Liver (tissue), 3 donors: Measurements from ENCODE around the gene MSANTD7.

Experiments used
- CTCF ChIP-seq: fragments of 150-350 bp; IDR thresholded peaks from 2 replicates; pipeline ENCODE4 v1.5.1; 2017; ENCODE audit warnings: improper control_type of control experiment, low read depth, low read length; ENCODE audit not compliant: missing input control
- EGR1 ChIP-seq, 2 donors: IDR thresholded peaks; 2 replicates each; pipeline ENCODE4 v1.6.1; 2016 to 2018; ENCODE audit warnings: antibody characterized with exemption in 2 of 2, low read depth in 2 of 2
- FOXA1 ChIP-seq: IDR thresholded peaks from 2 replicates; pipeline ENCODE4 v1.6.1; 2016; ENCODE audit warnings: antibody characterized with exemption
- REST ChIP-seq: IDR thresholded peaks from 2 replicates; pipeline ENCODE4 v1.6.1; 2016; ENCODE audit warnings: antibody characterized with exemption, mild to moderate bottlenecking
- SP1 ChIP-seq: IDR thresholded peaks from 2 replicates; pipeline ENCODE4 v1.6.1; 2018; ENCODE audit warnings: antibody characterized with exemption, mild to moderate bottlenecking
- TF ChIP-seq, protein P1 (sequence below): IDR thresholded peaks from 2 replicates; pipeline ENCODE4 v1.6.1; 2016; ENCODE audit warnings: antibody characterized with exemption
- donor health status: healthy.
- donor health status: healthy.

- no peak for TF ChIP-seq FOXA1
- TF ChIP-seq CTCF, result no peak
- no peak for TF ChIP-seq REST
- TF ChIP-seq, protein P1, sequence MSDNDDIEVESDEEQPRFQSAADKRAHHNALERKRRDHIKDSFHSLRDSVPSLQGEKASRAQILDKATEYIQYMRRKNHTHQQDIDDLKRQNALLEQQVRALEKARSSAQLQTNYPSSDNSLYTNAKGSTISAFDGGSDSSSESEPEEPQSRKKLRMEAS, result no peak
- TF ChIP-seq EGR1 (IDR thresholded peaks at IDR 0.05; ENCODE audit: low read depth in 2 of 2), result no peak
- no peak for TF ChIP-seq SP1
Observed at GRCh38 chr10:14836208-14836607, 1.9 kb upstream of the MSANTD7 start.
